Thyroid gland (tissue), 4 donors: ENCODE data around the gene STYXL1. TPM values are rescaled to one million over a fixed set of nuclear protein-coding genes. Genes with fewer than 3 reads are reported as not detected.

Experiments
- DNase-seq, 2 donors: peaks; one replicate each; pipeline ENCODE4 v3.0.0-alpha.2; 2019
- H3K27ac ChIP-seq, 3 donors: fragments of 200-600 bp; sonication (generic); 1 replicate in 2 of 3; 2 replicates in 1 of 3; pipeline ENCODE4 v1.5.1; 2016 to 2019; ENCODE audit warnings: mild to moderate bottlenecking in 1 of 3, moderate library complexity in 1 of 3
- H3K27me3 ChIP-seq: fragments of 200-600 bp; sonication (generic); one replicate; pipeline ENCODE4 v1.5.1; 2019
- H3K36me3 ChIP-seq, 2 donors: fragments of 200-600 bp; sonication (generic); one replicate each; pipeline ENCODE4 v1.5.1; 2016 to 2019
- H3K4me1 ChIP-seq, 2 donors: fragments of 200-600 bp; sonication (generic); one replicate each; pipeline ENCODE4 v1.5.1; 2017 to 2019
- H3K4me3 ChIP-seq, 3 donors: fragments of 200-600 bp; sonication (generic); replicated peaks in 1 of 3; 1 replicate in 2 of 3; 2 replicates in 1 of 3; pipeline ENCODE4 v1.5.1; 2016; ENCODE audit warnings: mild to moderate bottlenecking in 1 of 3
- H3K9me3 ChIP-seq: fragments of 200-600 bp; sonication (generic); one replicate; pipeline ENCODE4 v1.5.1; 2017
- CTCF ChIP-seq, 6 experiments: fragments of 200-600 bp in 3 of 6; fragments of 450-650 bp in 3 of 6; sonication (generic) in 3 of 6; IDR thresholded peaks; one replicate each; pipeline ENCODE4 v1.5.1; 2016 to 2019; ENCODE audit warnings: antibody characterized with exemption in 6 of 6, mild to moderate bottlenecking in 2 of 6, inconsistent platforms in 1 of 6, moderate library complexity in 1 of 6
- POLR2A ChIP-seq, 2 donors: fragments of 450-650 bp; IDR thresholded peaks; one replicate each; pipeline ENCODE4 v1.6.1; 2017; ENCODE audit warnings: antibody characterized with exemption in 2 of 2, mild to moderate bottlenecking in 2 of 2, moderate library complexity in 1 of 2
- WGBS, 2 donors: methylation state at CpG; one replicate each; pipeline ENCODE4 v1.1.5; 2017; 5-methylcytosine and 5-hydroxymethylcytosine counted together
- intact Hi-C: fragments of 100-400 bp; cut with DNase I; formaldehyde crosslinking; loops from one replicate; pipeline ENCODE4 v1.15.1; 2023
- total RNA-seq, 4 donors: library from RNA; depleted of rRNA; stranded (reverse); fragments of >200 nt; gene quantifications; one replicate each; pipeline ENCODE4 v1.2.3, GENCODE V29; 2016

STYXL1 gene
- total RNA-seq, 4 donors from 2014 or later: 14.5 to 53.7 (median 29.1) TPM

GRCh38 chr7:76074306-76074971, 26.6 kb upstream of the STYXL1 start:
- H3K27me3 ChIP-seq: no peaks in the 10 kb centered on the region
- no peak overlapping the region for H3K4me3 ChIP-seq
- intact Hi-C loops: no loop called here
- TF ChIP-seq CTCF (IDR thresholded peaks at IDR 0.05): no peak
- no peak for TF ChIP-seq POLR2A (IDR thresholded peaks at IDR 0.05)
- H3K4me1 ChIP-seq: peaks cover 4% of the 10 kb centered on the region in 2 donors
- no peaks in the 10 kb centered on the region for H3K9me3 ChIP-seq
- DNase-seq: no peak
- no peak overlapping the region for H3K27ac ChIP-seq
- no peaks in the 10 kb centered on the region for H3K36me3 ChIP-seq
- WGBS, 2 donors: 95 to 97% methylated on average over 35 of the region's 35 CpGs

- no peaks in the 10 kb centered on the region for H3K27me3 ChIP-seq
- DNase-seq: no peak
- intact Hi-C loops: no loop called here
- H3K9me3 ChIP-seq: no peaks in the 10 kb centered on the region
- H3K36me3 ChIP-seq: no peaks in the 10 kb centered on the region
- TF ChIP-seq POLR2A (IDR thresholded peaks at IDR 0.05) (no peak), CTCF (IDR thresholded peaks at IDR 0.05) (no peak)
- H3K4me3 ChIP-seq: no peak overlapping the region
- peaks cover 5 to 13% of the 10 kb centered on the region in 2 donors for H3K4me1 ChIP-seq
- 92 to 95% methylated on average over 41 to 42 of the region's 45 CpGs for WGBS, 2 donors
- H3K27ac ChIP-seq: no peak overlapping the region
Observed at GRCh38 chr7:76073335-76073990, 25.7 kb upstream of the STYXL1 start.

GRCh38 chr7:76072243-76073148, 24.7 kb upstream of the STYXL1 start:
- WGBS, 2 donors: 89 to 94% methylated on average over 33 to 38 of the region's 47 CpGs
- no peak for DNase-seq
- no peaks in the 10 kb centered on the region for H3K27me3 ChIP-seq
- peaks cover 0 to under 1% of the 10 kb centered on the region in 2 donors for H3K36me3 ChIP-seq
- TF ChIP-seq POLR2A (IDR thresholded peaks at IDR 0.05) (no peak), CTCF (IDR thresholded peaks at IDR 0.05) (no peak)
- H3K4me3 ChIP-seq: no peak overlapping the region
- H3K4me1 ChIP-seq: peaks cover 5 to 13% of the 10 kb centered on the region in 2 donors
- H3K27ac ChIP-seq: no peak overlapping the region
- no peaks in the 10 kb centered on the region for H3K9me3 ChIP-seq
- intact Hi-C loops: no loop called here

GRCh38 chr7:76071316-76072242, 23.8 kb upstream of the STYXL1 start:
- peaks cover 5 to 13% of the 10 kb centered on the region in 2 donors for H3K4me1 ChIP-seq
- no peak for DNase-seq
- no peaks in the 10 kb centered on the region for H3K9me3 ChIP-seq
- H3K4me3 ChIP-seq: no peak overlapping the region
- intact Hi-C loops: no loop called here
- TF ChIP-seq CTCF (IDR thresholded peaks at IDR 0.05) (no peak), POLR2A (IDR thresholded peaks at IDR 0.05) (no peak)
- peaks cover 2 to 4% of the 10 kb centered on the region in 2 donors for H3K36me3 ChIP-seq
- no peaks in the 10 kb centered on the region for H3K27me3 ChIP-seq
- H3K27ac ChIP-seq: no peak overlapping the region
- WGBS, 2 donors: 88 to 91% methylated on average over 25 to 35 of the region's 47 CpGs
